Measurements from ENCODE around the gene SELL.

DNA sequence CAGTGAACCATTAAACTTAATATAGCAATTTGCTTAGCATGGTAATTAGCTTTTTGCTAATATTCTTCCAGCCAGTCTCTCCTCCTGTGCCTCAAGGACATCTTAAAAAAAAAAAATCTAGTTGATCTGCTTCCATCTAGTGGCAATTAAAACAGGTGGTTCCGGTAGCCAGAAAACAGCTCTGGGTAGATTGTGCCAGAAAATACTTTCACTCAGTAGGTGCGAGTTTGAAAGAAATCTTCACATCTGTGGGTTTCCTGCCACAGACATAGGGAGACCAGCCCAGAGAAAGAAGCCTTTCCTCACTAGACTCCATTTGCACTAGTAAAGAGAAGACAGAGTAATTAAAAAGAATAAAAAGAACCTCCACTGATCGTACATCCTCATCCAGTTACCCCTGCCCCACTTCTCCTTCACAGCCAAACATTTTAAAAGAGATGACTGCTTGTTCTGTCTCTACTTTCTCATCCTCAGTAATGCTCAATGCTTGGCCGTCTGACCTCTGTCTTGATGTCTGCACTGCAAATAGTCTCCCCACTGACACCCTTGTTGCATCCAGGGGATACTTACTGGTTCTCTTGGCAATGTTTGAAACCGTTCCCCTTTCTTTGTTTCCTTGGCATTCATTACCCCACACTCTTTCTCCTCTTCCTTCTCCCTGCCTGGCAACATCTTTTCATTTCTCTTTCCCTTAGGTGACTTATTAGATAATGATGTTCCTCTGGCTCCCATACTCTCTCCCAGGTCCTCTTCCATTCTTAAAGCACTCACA lies 16.9 kb downstream of the SELL start:
- TF ChIP-seq SP1 (IDR thresholded peaks at IDR 0.05) (no peak), LEF1 (IDR thresholded peaks at IDR 0.05; ENCODE audit: borderline replicate concordance) (no peak), FOXM1 (IDR thresholded peaks at IDR 0.05; ENCODE audit: borderline replicate concordance) (no peak), TARDBP (IDR thresholded peaks at IDR 0.05) (no peak)
